DMS 273 (cell line): ENCODE results near the gene HENMT1.

ENCODE experiments used
- DNase-seq: peaks from one replicate; lab custom pipeline; 2025; ENCODE audit not compliant: unreplicated experiment; lab: John Stamatoyannopoulos, UW

The HENMT1 gene

GRCh38 chr1:108628665-108629064 is 32.2 kb downstream of the HENMT1 start:
- DNase-seq: no peak

- DNase-seq: no peak
Observed at GRCh38 chr1:108627951-108628350, 32.9 kb downstream of the HENMT1 start.

GRCh38 chr1:108627256-108627655 is 33.6 kb downstream of the HENMT1 start:
- DNase-seq: no peak

- DNase-seq: no peak
Observed at GRCh38 chr1:108624069-108624468, 36.8 kb downstream of the HENMT1 start.

GRCh38 chr1:108617724-108618056 is 43.2 kb downstream of the HENMT1 start:
- no peak for DNase-seq

- DNase-seq: no peak
Observed at GRCh38 chr1:108617008-108617723, 43.7 kb downstream of the HENMT1 start.

- DNase-seq: no peak
Observed at GRCh38 chr1:108615544-108615943, 45.3 kb downstream of the HENMT1 start.

- peak; percentile 88 for DNase-seq
Observed at GRCh38 chr1:108612496-108612895, 48.4 kb downstream of the HENMT1 start.

- peak; percentile 29 for DNase-seq
Observed at GRCh38 chr1:108611984-108612383, 48.9 kb downstream of the HENMT1 start.

GRCh38 chr1:108610073-108610472 is 50.8 kb downstream of the HENMT1 start:
- DNase-seq: no peak

GRCh38 chr1:108609483-108610049 is 51.3 kb downstream of the HENMT1 start:
- no peak for DNase-seq

- no peak for DNase-seq
Observed at GRCh38 chr1:108606478-108606877, 54.4 kb downstream of the HENMT1 start.

- no peak for DNase-seq
Observed at GRCh38 chr1:108605633-108606032, 55.3 kb downstream of the HENMT1 start.

GRCh38 chr1:108601708-108602410 is 59.0 kb downstream of the HENMT1 start:
- DNase-seq: no peak

GRCh38 chr1:108600504-108600903 is 60.4 kb downstream of the HENMT1 start:
- DNase-seq: no peak

- no peak for DNase-seq
Observed at GRCh38 chr1:108598340-108598739, 62.6 kb downstream of the HENMT1 start.
